Measurements from ENCODE around the gene DNAI1.

DNA sequence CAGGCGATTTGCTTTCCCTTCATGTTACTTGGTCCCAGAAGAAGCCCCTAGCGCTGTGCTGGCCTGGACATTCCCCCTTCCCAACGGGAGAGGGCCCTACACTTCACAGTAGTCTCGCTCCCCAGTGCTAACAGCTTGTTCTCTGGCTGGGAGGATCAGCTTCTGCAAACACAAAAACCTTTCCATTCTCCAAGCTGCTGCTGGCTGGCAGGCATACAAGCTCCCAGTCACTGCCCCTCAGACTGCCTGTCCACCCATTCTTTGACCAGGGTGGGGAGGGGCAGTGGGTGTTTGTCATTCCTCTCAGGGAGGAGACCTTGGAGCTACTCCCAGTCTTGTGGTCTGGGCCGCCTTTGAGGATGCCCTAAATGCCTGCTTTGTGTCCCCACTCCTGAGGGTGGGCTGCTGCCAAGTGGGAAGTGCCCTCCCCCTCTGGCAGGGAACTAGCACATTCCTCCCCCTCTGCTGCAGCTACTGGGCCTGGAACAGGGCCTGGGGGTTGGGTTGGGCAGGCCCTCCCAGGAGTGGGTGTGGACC is 43.4 kb downstream of the DNAI1 start:
- TF ChIP-seq, protein P1, sequence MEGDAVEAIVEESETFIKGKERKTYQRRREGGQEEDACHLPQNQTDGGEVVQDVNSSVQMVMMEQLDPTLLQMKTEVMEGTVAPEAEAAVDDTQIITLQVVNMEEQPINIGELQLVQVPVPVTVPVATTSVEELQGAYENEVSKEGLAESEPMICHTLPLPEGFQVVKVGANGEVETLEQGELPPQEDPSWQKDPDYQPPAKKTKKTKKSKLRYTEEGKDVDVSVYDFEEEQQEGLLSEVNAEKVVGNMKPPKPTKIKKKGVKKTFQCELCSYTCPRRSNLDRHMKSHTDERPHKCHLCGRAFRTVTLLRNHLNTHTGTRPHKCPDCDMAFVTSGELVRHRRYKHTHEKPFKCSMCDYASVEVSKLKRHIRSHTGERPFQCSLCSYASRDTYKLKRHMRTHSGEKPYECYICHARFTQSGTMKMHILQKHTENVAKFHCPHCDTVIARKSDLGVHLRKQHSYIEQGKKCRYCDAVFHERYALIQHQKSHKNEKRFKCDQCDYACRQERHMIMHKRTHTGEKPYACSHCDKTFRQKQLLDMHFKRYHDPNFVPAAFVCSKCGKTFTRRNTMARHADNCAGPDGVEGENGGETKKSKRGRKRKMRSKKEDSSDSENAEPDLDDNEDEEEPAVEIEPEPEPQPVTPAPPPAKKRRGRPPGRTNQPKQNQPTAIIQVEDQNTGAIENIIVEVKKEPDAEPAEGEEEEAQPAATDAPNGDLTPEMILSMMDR (IDR thresholded peaks at IDR 0.05), result peak in 2 of 6 experiments; percentile 4 to 12
- no peak for TF ChIP-seq POLR2A (IDR thresholded peaks at IDR 0.05)

Measured in esophagus squamous epithelium (tissue), 4 donors.